Measurements from ENCODE around the gene CRABP1. TPM values are rescaled to one million over a fixed set of nuclear protein-coding genes. Genes with fewer than 3 reads are reported as not detected.

Gene CRABP1
- total RNA-seq, 1 experiment from 2014 or later, result 0.47 TPM

DNA sequence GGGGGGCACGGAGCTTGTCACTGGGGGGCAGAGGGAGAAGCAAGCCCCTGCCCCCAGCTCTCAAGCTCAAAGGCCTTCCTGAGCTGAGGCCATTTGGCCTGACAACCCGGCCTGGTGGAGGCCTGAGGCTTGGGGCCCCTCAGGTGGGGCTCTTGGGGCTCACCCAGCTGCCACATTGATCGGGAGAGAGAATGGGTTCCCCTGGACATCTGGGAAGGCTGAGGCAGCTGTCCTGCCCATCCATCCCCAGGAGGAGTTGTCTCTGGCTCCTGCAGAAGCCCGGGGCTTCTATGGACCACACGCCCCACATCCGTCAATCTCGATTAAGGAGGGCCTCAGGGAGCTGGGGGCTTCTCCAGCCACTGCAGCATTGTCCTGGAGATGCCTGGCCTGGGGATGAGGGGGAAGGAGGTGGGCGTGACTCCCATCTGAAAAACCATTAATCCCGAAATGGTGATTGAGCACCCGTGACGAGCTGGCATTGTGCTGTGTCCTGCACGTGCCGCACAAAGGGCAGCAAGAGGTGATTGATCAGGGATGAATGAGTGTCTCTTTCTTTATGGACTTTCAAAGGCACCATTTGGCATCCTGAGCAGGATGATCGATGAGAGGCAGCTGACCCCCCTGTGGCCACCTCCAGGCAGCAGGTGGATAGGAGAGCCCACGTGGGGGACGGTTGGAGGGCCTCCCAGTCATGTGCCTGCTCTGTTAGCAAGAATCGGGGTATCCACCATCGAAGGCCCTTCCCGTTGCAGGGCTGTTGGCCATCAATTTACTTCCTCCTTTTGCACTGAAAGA lies 17.2 kb upstream of the CRABP1 start:
- POLR2A ChIA-PET, result no interaction called here
- intact Hi-C loops (cut with micrococcal nuclease), result no loop called here
- no peak overlapping the region for H3K4me2 ChIP-seq (ENCODE audit: low read length)
- no peak overlapping the region for H3K27ac ChIP-seq (ENCODE audit: low read depth, low read length)
- H3K79me2 ChIP-seq (ENCODE audit: insufficient read depth, low read length), result no peaks in the 10 kb centered on the region
- DNase-seq (ENCODE audit: low read depth, low spot score) (no peak), ATAC-seq (no peak)
- CTCF ChIA-PET, result no interaction called here
- H3K27me3 ChIP-seq (ENCODE audit: insufficient read depth, low read length), result no peaks in the 10 kb centered on the region
- TF ChIP-seq RAD21 (IDR thresholded peaks at IDR 0.05; ENCODE audit: low read depth), result no peak
- TF ChIP-seq POLR2A (IDR thresholded peaks at IDR 0.05; ENCODE audit: borderline replicate concordance, extremely low read depth, insufficient read depth, insufficient read length), result no peak
- no peak for TF ChIP-seq SRF (IDR thresholded peaks at IDR 0.05; ENCODE audit: low read depth)
- TF ChIP-seq CBX3 (IDR thresholded peaks at IDR 0.05; ENCODE audit: low read depth), result no peak
- no peak for TF ChIP-seq EGR1 (IDR thresholded peaks at IDR 0.05; ENCODE audit: low read depth)
- TF ChIP-seq CEBPB (IDR thresholded peaks at IDR 0.05; ENCODE audit: low read depth), result no peak
- no peaks in the 10 kb centered on the region for H3K9me3 ChIP-seq (ENCODE audit: control insufficient read depth in 1 of 2, insufficient read depth in 1 of 2, low read depth in 1 of 2, low read length in 2 of 2)
- no peaks in the 10 kb centered on the region for H4K20me1 ChIP-seq (ENCODE audit: insufficient read depth)
- no peaks in the 10 kb centered on the region for H3K4me1 ChIP-seq (ENCODE audit: control insufficient read depth in 1 of 2, insufficient read depth in 2 of 2, low read length in 2 of 2)
- H3K36me3 ChIP-seq (ENCODE audit: control insufficient read depth in 1 of 2, insufficient read depth in 2 of 2, low read length in 2 of 2), result no peaks in the 10 kb centered on the region
- H3K9ac ChIP-seq (ENCODE audit: low read length), result no peak overlapping the region
- H3K9me2 ChIP-seq (ENCODE audit: insufficient read depth), result no peaks in the 10 kb centered on the region
- RAD21 ChIA-PET (ENCODE audit: low non-redundant PET in 1 of 2, low total read pairs in 2 of 2, uncharacterized antibody in 2 of 2, unreplicated experiment in 2 of 2), result no interaction called here
- no TSS peak for BruUV-seq (replicated peaks)
- H2AFZ ChIP-seq (ENCODE audit: low read depth, low read length, poor library complexity, severe bottlenecking), result no peak overlapping the region
- no peak overlapping the region for H3K4me3 ChIP-seq (replicated peaks in 1 of 2; ENCODE audit: low read depth in 1 of 2, low read length in 2 of 2)

DNA sequence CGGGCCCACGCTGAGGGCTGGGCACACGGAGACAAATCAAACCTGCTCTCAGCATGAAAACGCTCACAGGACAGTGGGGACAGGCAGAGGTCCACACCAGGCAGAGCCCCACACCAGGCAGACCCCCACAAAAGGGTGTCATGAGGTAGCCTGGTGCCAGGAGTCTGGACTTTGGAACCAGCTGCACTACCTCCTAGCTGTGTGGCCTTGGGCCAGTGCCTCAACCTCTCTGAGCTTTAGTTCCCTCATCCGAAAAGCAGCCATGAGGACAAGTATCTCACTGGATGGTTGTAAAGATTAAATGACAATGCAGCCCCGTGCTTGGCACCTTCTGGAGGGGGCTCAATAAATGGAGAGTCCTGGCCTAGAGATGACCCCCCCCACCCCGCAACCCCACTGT lies 16.5 kb upstream of the CRABP1 start:
- H3K9ac ChIP-seq (ENCODE audit: low read length), result no peak overlapping the region
- intact Hi-C loops (cut with micrococcal nuclease), result no loop called here
- H3K27me3 ChIP-seq (ENCODE audit: insufficient read depth, low read length), result no peaks in the 10 kb centered on the region
- no peaks in the 10 kb centered on the region for H3K9me2 ChIP-seq (ENCODE audit: insufficient read depth)
- no peak overlapping the region for H2AFZ ChIP-seq (ENCODE audit: low read depth, low read length, poor library complexity, severe bottlenecking)
- no peaks in the 10 kb centered on the region for H3K79me2 ChIP-seq (ENCODE audit: insufficient read depth, low read length)
- no peak for DNase-seq (ENCODE audit: low read depth, low spot score)
- no TSS peak for BruUV-seq (replicated peaks)
- H3K27ac ChIP-seq (ENCODE audit: low read depth, low read length), result no peak overlapping the region
- no peak for TF ChIP-seq FOSL1 (IDR thresholded peaks at IDR 0.05; ENCODE audit: low read depth)
- TF ChIP-seq, protein P1, sequence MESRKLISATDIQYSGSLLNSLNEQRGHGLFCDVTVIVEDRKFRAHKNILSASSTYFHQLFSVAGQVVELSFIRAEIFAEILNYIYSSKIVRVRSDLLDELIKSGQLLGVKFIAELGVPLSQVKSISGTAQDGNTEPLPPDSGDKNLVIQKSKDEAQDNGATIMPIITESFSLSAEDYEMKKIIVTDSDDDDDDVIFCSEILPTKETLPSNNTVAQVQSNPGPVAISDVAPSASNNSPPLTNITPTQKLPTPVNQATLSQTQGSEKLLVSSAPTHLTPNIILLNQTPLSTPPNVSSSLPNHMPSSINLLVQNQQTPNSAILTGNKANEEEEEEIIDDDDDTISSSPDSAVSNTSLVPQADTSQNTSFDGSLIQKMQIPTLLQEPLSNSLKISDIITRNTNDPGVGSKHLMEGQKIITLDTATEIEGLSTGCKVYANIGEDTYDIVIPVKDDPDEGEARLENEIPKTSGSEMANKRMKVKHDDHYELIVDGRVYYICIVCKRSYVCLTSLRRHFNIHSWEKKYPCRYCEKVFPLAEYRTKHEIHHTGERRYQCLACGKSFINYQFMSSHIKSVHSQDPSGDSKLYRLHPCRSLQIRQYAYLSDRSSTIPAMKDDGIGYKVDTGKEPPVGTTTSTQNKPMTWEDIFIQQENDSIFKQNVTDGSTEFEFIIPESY (IDR thresholded peaks at IDR 0.05; ENCODE audit: extremely low read depth, insufficient replicate concordance, low read length), result no peak
- no peak for TF ChIP-seq SRF (IDR thresholded peaks at IDR 0.05; ENCODE audit: low read depth)
- TF ChIP-seq EGR1 (IDR thresholded peaks at IDR 0.05; ENCODE audit: low read depth), result no peak
- no peak for TF ChIP-seq YY1 (IDR thresholded peaks at IDR 0.05; ENCODE audit: extremely low read depth, insufficient replicate concordance, low read depth, low read length)
- TF ChIP-seq RAD21 (IDR thresholded peaks at IDR 0.05; ENCODE audit: low read depth), result no peak
- ChIA-PET RAD21 (ENCODE audit: low non-redundant PET in 1 of 2, low total read pairs in 2 of 2, uncharacterized antibody in 2 of 2, unreplicated experiment in 2 of 2) (no interaction called here), CTCF (no interaction called here), POLR2A (no interaction called here)
- H3K4me1 ChIP-seq (ENCODE audit: control insufficient read depth in 1 of 2, insufficient read depth in 2 of 2, low read length in 2 of 2), result no peaks in the 10 kb centered on the region
- no peaks in the 10 kb centered on the region for H3K9me3 ChIP-seq (ENCODE audit: control insufficient read depth in 1 of 2, insufficient read depth in 1 of 2, low read depth in 1 of 2, low read length in 2 of 2)
- H3K4me2 ChIP-seq (ENCODE audit: low read length), result no peak overlapping the region
- no peak overlapping the region for H3K4me3 ChIP-seq (replicated peaks in 1 of 2; ENCODE audit: low read depth in 1 of 2, low read length in 2 of 2)
- ATAC-seq, result no peak
- no peaks in the 10 kb centered on the region for H3K36me3 ChIP-seq (ENCODE audit: control insufficient read depth in 1 of 2, insufficient read depth in 2 of 2, low read length in 2 of 2)
- H4K20me1 ChIP-seq (ENCODE audit: insufficient read depth), result no peaks in the 10 kb centered on the region

All from HCT116 (cell line).